GM18505 (cell line): ENCODE measurements around the gene ZNF547.
"Not testable (repeated sequence)": the region's sequence is repeated elsewhere in the genome, so short reads cannot be mapped to it uniquely, and the experiment has no call there.

Experiments
- ATAC-seq: cut with Tn5 transposase; IDR thresholded peaks from one replicate; pipeline ENCODE4 v1.9.1; 2021; ENCODE audit not compliant: unreplicated experiment
- POLR2A ChIP-seq: IDR thresholded peaks from 4 replicates; pipeline ENCODE4 v1.6.1; 2011; ENCODE audit warnings: borderline replicate concordance; ENCODE audit not compliant: insufficient read depth, insufficient read length; ENCODE audit errors: extremely low read depth

ZNF547 gene

GRCh38 chr19:57351867-57352266 lies 11.5 kb upstream of the ZNF547 start:
- no peak for TF ChIP-seq POLR2A
- ATAC-seq: no peak

GRCh38 chr19:57355916-57356315 lies 7.4 kb upstream of the ZNF547 start:
- no peak for ATAC-seq
- TF ChIP-seq POLR2A: no peak

GRCh38 chr19:57357406-57357805 lies 5.9 kb upstream of the ZNF547 start:
- no peak for TF ChIP-seq POLR2A
- ATAC-seq: no peak

- no peak for TF ChIP-seq POLR2A
- ATAC-seq: no peak
These were observed 4.1 kb upstream of the ZNF547 start for GRCh38 chr19:57359300-57359699.

- no peak for ATAC-seq
- TF ChIP-seq POLR2A: no peak
These were observed 932 bp upstream of the ZNF547 start for GRCh38 chr19:57362419-57362818.

GRCh38 chr19:57363688-57364181 lies 384 bp downstream of the ZNF547 start:
- peak; percentile 29 for ATAC-seq

GRCh38 chr19:57366776-57367175 lies 3.4 kb downstream of the ZNF547 start:
- ATAC-seq: no peak
- no peak for TF ChIP-seq POLR2A

More at GRCh38 chr19:57363688-57364181, 384 bp downstream of the ZNF547 start:
- no peak for TF ChIP-seq POLR2A

GRCh38 chr19:57374179-57374578 lies 10.8 kb downstream of the ZNF547 start:
- ATAC-seq: no peak
- TF ChIP-seq POLR2A: no peak

GRCh38 chr19:57374647-57375046 lies 11.3 kb downstream of the ZNF547 start:
- not testable (repeated sequence) for ATAC-seq

GRCh38 chr19:57376151-57376550 lies 12.8 kb downstream of the ZNF547 start:
- no peak for TF ChIP-seq POLR2A

GRCh38 chr19:57377498-57378146 lies 14.3 kb downstream of the ZNF547 start:
- no peak for TF ChIP-seq POLR2A
- no peak for ATAC-seq

More at GRCh38 chr19:57376151-57376550, 12.8 kb downstream of the ZNF547 start:
- no peak for ATAC-seq

GRCh38 chr19:57380923-57381322 lies 17.6 kb downstream of the ZNF547 start:
- ATAC-seq: no peak
- no peak for TF ChIP-seq POLR2A

GRCh38 chr19:57382806-57383488 lies 19.6 kb downstream of the ZNF547 start:
- ATAC-seq: no peak
- no peak for TF ChIP-seq POLR2A

- no peak for TF ChIP-seq POLR2A
- ATAC-seq: no peak
These were observed 25.9 kb downstream of the ZNF547 start for GRCh38 chr19:57389194-57389729.
